ENCODE data around the gene MYBPH.

MYBPH gene

GRCh38 chr1:203142684-203143408 lies 32.8 kb downstream of the MYBPH start:
- peaks cover 4% of the 10 kb centered on the region for H3K36me3 Mint-ChIP-seq (ENCODE audit: low read depth)
- H3K4me1 Mint-ChIP-seq: peaks cover 24% of the 10 kb centered on the region
- no peak for DNase-seq
- H3K27ac Mint-ChIP-seq: no peak overlapping the region
- no peak for TF ChIP-seq CTCF (IDR thresholded peaks at IDR 0.05)
- H3K4me3 Mint-ChIP-seq: no peak overlapping the region
- peaks cover 4% of the 10 kb centered on the region for H3K27me3 Mint-ChIP-seq (ENCODE audit: low read depth, poor library complexity)
- H3K9me3 Mint-ChIP-seq: peaks cover 5% of the 10 kb centered on the region

- H3K36me3 Mint-ChIP-seq (ENCODE audit: low read depth): peaks cover 4% of the 10 kb centered on the region
- H3K27me3 Mint-ChIP-seq (ENCODE audit: low read depth, poor library complexity): peaks cover 4% of the 10 kb centered on the region
- no peak for TF ChIP-seq CTCF (IDR thresholded peaks at IDR 0.05)
- peaks cover 20% of the 10 kb centered on the region for H3K4me1 Mint-ChIP-seq
- no peak overlapping the region for H3K4me3 Mint-ChIP-seq
- no peak overlapping the region for H3K27ac Mint-ChIP-seq
- H3K9me3 Mint-ChIP-seq: peaks cover 5% of the 10 kb centered on the region
- DNase-seq: no peak
Measured at GRCh38 chr1:203142124-203142523, 33.5 kb downstream of the MYBPH start.

GRCh38 chr1:203140743-203141520 lies 34.7 kb downstream of the MYBPH start:
- peaks cover 7% of the 10 kb centered on the region for H3K27me3 Mint-ChIP-seq (ENCODE audit: low read depth, poor library complexity)
- peaks cover 4% of the 10 kb centered on the region for H3K36me3 Mint-ChIP-seq (ENCODE audit: low read depth)
- peaks cover 18% of the 10 kb centered on the region for H3K4me1 Mint-ChIP-seq
- peaks cover 5% of the 10 kb centered on the region for H3K9me3 Mint-ChIP-seq
- no peak for DNase-seq
- TF ChIP-seq CTCF (IDR thresholded peaks at IDR 0.05): no peak
- H3K4me3 Mint-ChIP-seq: no peak overlapping the region
- H3K27ac Mint-ChIP-seq: no peak overlapping the region

- H3K9me3 Mint-ChIP-seq: peaks cover 5% of the 10 kb centered on the region
- TF ChIP-seq CTCF (IDR thresholded peaks at IDR 0.05): no peak
- H3K27ac Mint-ChIP-seq: no peak overlapping the region
- H3K4me3 Mint-ChIP-seq: no peak overlapping the region
- no peak for DNase-seq
- H3K36me3 Mint-ChIP-seq (ENCODE audit: low read depth): peaks cover 4% of the 10 kb centered on the region
- H3K27me3 Mint-ChIP-seq (ENCODE audit: low read depth, poor library complexity): peaks cover 9% of the 10 kb centered on the region
- peaks cover 11% of the 10 kb centered on the region for H3K4me1 Mint-ChIP-seq
Measured at GRCh38 chr1:203139976-203140475, 35.6 kb downstream of the MYBPH start.

GRCh38 chr1:203138066-203138465 lies 37.6 kb downstream of the MYBPH start:
- no peak for TF ChIP-seq CTCF (IDR thresholded peaks at IDR 0.05)
- DNase-seq: no peak
- H3K27me3 Mint-ChIP-seq (ENCODE audit: low read depth, poor library complexity): peaks cover 5% of the 10 kb centered on the region
- H3K9me3 Mint-ChIP-seq: no peaks in the 10 kb centered on the region
- peaks cover 8% of the 10 kb centered on the region for H3K4me1 Mint-ChIP-seq
- no peaks in the 10 kb centered on the region for H3K36me3 Mint-ChIP-seq (ENCODE audit: low read depth)
- H3K4me3 Mint-ChIP-seq: no peak overlapping the region
- no peak overlapping the region for H3K27ac Mint-ChIP-seq
